ENCODE results near the gene SLC10A7. TPM values are rescaled to one million over a fixed set of nuclear protein-coding genes. Genes with fewer than 3 reads are reported as not detected.

SLC10A7 gene
- total and polyA plus RNA-seq, 2 donors (not counting 1 experiment from before 2014, with no cell fraction given): 7.4 to 12.6 TPM

- Histone ChIP-seq H3K4me1 (ENCODE audit: control insufficient read depth, extremely low read depth, insufficient read depth, low read length) (no peaks in the 10 kb centered on the region), H3K9ac (ENCODE audit: insufficient read depth, low read length) (no peak overlapping the region), H3K9me3 (ENCODE audit: control insufficient read depth, insufficient read depth, low read depth, low read length) (no peaks in the 10 kb centered on the region), H4K20me1 (ENCODE audit: control insufficient read depth, extremely low read depth, insufficient read depth, low read length) (no peaks in the 10 kb centered on the region), H3K36me3 (ENCODE audit: control insufficient read depth, insufficient read depth, low read length) (no peaks in the 10 kb centered on the region), H3K27ac (ENCODE audit: insufficient read depth, low read length) (no peak overlapping the region), H2AFZ (ENCODE audit: low read length) (no peak overlapping the region), H3K4me2 (ENCODE audit: extremely low read depth, insufficient read depth, low read length) (no peak overlapping the region), H3K27me3 (ENCODE audit: control insufficient read depth, insufficient read depth, low read length) (no peaks in the 10 kb centered on the region), H3K4me3 (replicated peaks in 1 of 4; ENCODE audit: control extremely low read depth in 1 of 4, insufficient read depth in 1 of 4, low read depth in 3 of 4, low read length in 4 of 4) (no peak overlapping the region), H3K79me2 (ENCODE audit: control insufficient read depth, insufficient read depth, low read length) (no peaks in the 10 kb centered on the region)
- TF ChIP-seq CTCF (conservative IDR thresholded peaks at IDR 0.05 in 1 of 2, IDR thresholded peaks at IDR 0.05 in 1 of 2; ENCODE audit: low read depth in 1 of 2, low read length in 2 of 2) (no peak), EZH2 (IDR thresholded peaks at IDR 0.05; ENCODE audit: low read length, missing control alignments) (no peak)
- DNase-seq (ENCODE audit: low read depth in 2 of 2): no peak
Observed at GRCh38 chr4:146407257-146407656, 114.5 kb downstream of the SLC10A7 start.

GRCh38 chr4:146401274-146401673 lies 120.5 kb downstream of the SLC10A7 start:
- H3K4me2 ChIP-seq (ENCODE audit: extremely low read depth, insufficient read depth, low read length): no peak overlapping the region
- H4K20me1 ChIP-seq (ENCODE audit: control insufficient read depth, extremely low read depth, insufficient read depth, low read length): no peaks in the 10 kb centered on the region
- TF ChIP-seq CTCF (conservative IDR thresholded peaks at IDR 0.05 in 1 of 2, IDR thresholded peaks at IDR 0.05 in 1 of 2; ENCODE audit: low read depth in 1 of 2, low read length in 2 of 2) (no peak), EZH2 (IDR thresholded peaks at IDR 0.05; ENCODE audit: low read length, missing control alignments) (no peak)
- H3K36me3 ChIP-seq (ENCODE audit: control insufficient read depth, insufficient read depth, low read length): no peaks in the 10 kb centered on the region
- H3K27ac ChIP-seq (ENCODE audit: insufficient read depth, low read length): no peak overlapping the region
- no peak for DNase-seq (ENCODE audit: low read depth in 2 of 2)
- H3K9me3 ChIP-seq (ENCODE audit: control insufficient read depth, insufficient read depth, low read depth, low read length): no peaks in the 10 kb centered on the region
- H3K4me3 ChIP-seq (replicated peaks in 1 of 4; ENCODE audit: control extremely low read depth in 1 of 4, insufficient read depth in 1 of 4, low read depth in 3 of 4, low read length in 4 of 4): no peak overlapping the region
- no peak overlapping the region for H3K9ac ChIP-seq (ENCODE audit: insufficient read depth, low read length)
- no peaks in the 10 kb centered on the region for H3K79me2 ChIP-seq (ENCODE audit: control insufficient read depth, insufficient read depth, low read length)
- no peaks in the 10 kb centered on the region for H3K4me1 ChIP-seq (ENCODE audit: control insufficient read depth, extremely low read depth, insufficient read depth, low read length)
- H2AFZ ChIP-seq (ENCODE audit: low read length): no peak overlapping the region
- no peaks in the 10 kb centered on the region for H3K27me3 ChIP-seq (ENCODE audit: control insufficient read depth, insufficient read depth, low read length)

- Histone ChIP-seq H3K4me2 (ENCODE audit: extremely low read depth, insufficient read depth, low read length) (no peak overlapping the region), H2AFZ (ENCODE audit: low read length) (no peak overlapping the region), H4K20me1 (ENCODE audit: control insufficient read depth, extremely low read depth, insufficient read depth, low read length) (no peaks in the 10 kb centered on the region), H3K79me2 (ENCODE audit: control insufficient read depth, insufficient read depth, low read length) (no peaks in the 10 kb centered on the region), H3K4me3 (replicated peaks in 1 of 4; ENCODE audit: control extremely low read depth in 1 of 4, insufficient read depth in 1 of 4, low read depth in 3 of 4, low read length in 4 of 4) (no peak overlapping the region), H3K27me3 (ENCODE audit: control insufficient read depth, insufficient read depth, low read length) (no peaks in the 10 kb centered on the region), H3K9me3 (ENCODE audit: control insufficient read depth, insufficient read depth, low read depth, low read length) (no peaks in the 10 kb centered on the region), H3K4me1 (ENCODE audit: control insufficient read depth, extremely low read depth, insufficient read depth, low read length) (no peaks in the 10 kb centered on the region), H3K27ac (ENCODE audit: insufficient read depth, low read length) (no peak overlapping the region), H3K9ac (ENCODE audit: insufficient read depth, low read length) (no peak overlapping the region), H3K36me3 (ENCODE audit: control insufficient read depth, insufficient read depth, low read length) (no peaks in the 10 kb centered on the region)
- TF ChIP-seq EZH2 (IDR thresholded peaks at IDR 0.05; ENCODE audit: low read length, missing control alignments): no peak
- no peak for TF ChIP-seq CTCF (conservative IDR thresholded peaks at IDR 0.05 in 1 of 2, IDR thresholded peaks at IDR 0.05 in 1 of 2; ENCODE audit: low read depth in 1 of 2, low read length in 2 of 2)
- DNase-seq (ENCODE audit: low read depth in 2 of 2): no peak
Observed at GRCh38 chr4:146398896-146399445, 122.8 kb downstream of the SLC10A7 start.
